Choroid plexus epithelial cell (primary cell): ENCODE results near the gene BCAN.

ENCODE experiments used
- DNase-seq: peaks from one replicate; pipeline ENCODE4 v3.0.0-alpha.2; 2010; ENCODE audit warnings: low read depth
- H3K4me3 ChIP-seq: 2 replicates; pipeline ENCODE4 v1.5.1; 2011; ENCODE audit warnings: low read depth, mild to moderate bottlenecking, control low read depth, low read length, moderate library complexity
- TF ChIP-seq, protein P1 (sequence below): conservative IDR thresholded peaks from 2 replicates; pipeline ENCODE4 v1.5.1; 2011; ENCODE audit warnings: low read depth, mild to moderate bottlenecking, control low read depth, inconsistent platforms, low read length, moderate library complexity

The BCAN gene

DNA sequence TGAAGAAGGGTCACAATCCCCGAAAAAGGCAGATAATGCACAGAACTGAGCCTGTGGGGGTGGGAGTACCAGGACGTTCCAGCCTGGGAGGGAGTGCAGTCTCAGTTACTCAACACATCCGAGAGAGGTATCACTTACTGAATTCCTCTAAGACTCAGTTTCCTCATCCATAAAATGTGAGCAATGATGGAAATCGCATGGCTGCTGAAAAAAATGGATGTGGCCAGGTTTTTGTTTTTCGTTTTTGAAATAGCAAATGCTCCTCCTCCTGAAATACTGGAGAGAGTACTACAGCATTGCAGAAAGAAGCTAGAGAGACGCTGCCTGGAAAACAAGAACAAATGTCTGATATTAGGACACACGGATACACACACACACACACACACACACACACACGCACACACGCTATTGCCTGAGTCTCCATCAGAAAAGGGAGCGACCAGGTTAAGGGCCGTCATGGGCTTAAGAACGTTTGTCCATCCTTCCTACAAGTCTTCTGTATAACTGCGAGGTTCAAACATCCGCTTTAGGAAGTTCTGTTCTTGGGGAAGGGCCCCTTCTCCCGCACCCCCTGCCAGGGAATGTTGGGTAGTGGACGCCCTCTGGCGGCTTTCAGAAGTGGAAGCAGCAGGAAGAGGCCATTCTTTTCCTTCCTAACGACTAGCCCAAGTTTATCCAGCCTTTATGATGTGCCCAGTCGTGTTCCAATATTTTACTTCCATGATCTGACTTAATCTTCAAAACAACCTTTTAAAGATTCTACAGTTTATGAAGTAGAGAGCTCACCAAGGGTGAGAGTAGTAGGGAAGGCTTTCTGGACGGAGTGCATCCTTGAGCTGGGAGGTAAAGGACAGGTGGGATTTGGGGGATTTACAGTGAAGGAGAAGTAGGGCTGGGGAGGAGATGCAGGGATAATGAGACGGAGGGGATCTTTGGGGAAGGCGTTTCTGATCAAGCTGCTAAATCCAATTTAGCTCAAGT is 36.0 kb downstream of the BCAN start:
- DNase-seq: peak; percentile 90
- peak overlapping the region; percentile 51 for H3K4me3 ChIP-seq
- TF ChIP-seq, protein P1, sequence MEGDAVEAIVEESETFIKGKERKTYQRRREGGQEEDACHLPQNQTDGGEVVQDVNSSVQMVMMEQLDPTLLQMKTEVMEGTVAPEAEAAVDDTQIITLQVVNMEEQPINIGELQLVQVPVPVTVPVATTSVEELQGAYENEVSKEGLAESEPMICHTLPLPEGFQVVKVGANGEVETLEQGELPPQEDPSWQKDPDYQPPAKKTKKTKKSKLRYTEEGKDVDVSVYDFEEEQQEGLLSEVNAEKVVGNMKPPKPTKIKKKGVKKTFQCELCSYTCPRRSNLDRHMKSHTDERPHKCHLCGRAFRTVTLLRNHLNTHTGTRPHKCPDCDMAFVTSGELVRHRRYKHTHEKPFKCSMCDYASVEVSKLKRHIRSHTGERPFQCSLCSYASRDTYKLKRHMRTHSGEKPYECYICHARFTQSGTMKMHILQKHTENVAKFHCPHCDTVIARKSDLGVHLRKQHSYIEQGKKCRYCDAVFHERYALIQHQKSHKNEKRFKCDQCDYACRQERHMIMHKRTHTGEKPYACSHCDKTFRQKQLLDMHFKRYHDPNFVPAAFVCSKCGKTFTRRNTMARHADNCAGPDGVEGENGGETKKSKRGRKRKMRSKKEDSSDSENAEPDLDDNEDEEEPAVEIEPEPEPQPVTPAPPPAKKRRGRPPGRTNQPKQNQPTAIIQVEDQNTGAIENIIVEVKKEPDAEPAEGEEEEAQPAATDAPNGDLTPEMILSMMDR: peak; percentile 97

DNA sequence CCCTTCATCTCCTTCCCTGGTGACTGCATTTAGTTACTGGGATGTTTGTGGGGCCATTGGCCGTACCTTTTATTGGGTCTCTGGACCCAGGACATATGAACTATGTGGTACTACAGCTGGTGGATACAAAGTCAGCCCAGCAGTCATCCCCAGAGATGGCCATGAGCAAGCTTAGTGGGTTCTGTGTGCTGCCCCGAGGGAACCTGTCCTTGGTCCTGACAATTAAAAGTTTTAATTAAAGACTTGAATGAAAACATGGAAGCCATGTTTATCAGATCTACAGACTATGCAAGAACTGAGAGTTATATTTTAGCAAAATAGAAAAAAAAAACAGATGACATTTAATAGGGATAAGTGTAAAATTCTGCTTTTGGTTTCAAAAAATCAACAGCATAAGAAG is 38.1 kb downstream of the BCAN start:
- TF ChIP-seq, protein P1: no peak
- no peak overlapping the region for H3K4me3 ChIP-seq
- no peak for DNase-seq

DNA sequence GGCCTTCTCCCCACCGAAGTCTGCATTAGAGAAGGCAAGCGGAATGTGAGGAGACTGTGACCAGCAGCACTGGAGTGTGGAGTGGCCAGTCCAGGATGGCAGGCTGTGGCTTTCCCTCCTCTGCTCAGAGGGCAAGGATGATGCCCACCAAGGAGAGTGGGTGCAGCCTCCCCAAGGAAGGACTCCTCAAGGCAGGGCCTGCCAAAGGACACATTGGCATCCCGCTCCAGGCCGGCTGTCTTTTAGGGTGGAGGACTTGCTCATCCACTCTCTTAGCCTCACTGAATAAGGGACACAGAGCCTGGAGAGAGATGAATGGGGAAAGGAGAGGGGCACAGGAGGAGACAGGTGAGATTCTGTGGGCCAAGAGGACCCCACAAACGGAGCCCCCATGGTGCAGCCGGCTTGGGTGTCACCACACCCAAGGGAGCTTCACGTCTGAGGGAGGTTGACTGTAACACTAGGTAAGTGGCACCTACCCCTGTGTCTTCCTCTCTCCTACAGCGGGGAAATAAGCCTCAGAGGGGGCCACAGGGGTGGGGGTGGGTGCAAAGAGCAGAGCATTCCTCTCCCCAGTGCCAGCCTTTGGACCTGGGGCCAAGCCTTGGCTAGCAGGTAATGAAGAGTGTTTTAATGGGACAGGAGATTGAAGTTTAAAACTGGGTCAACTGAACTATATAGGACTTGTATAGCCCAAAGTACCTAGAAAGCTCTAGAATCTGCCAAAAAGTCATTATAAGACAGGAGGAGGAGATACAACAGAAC is 39.5 kb downstream of the BCAN start:
- TF ChIP-seq, protein P1: no peak
- no peak for DNase-seq
- no peak overlapping the region for H3K4me3 ChIP-seq

DNA sequence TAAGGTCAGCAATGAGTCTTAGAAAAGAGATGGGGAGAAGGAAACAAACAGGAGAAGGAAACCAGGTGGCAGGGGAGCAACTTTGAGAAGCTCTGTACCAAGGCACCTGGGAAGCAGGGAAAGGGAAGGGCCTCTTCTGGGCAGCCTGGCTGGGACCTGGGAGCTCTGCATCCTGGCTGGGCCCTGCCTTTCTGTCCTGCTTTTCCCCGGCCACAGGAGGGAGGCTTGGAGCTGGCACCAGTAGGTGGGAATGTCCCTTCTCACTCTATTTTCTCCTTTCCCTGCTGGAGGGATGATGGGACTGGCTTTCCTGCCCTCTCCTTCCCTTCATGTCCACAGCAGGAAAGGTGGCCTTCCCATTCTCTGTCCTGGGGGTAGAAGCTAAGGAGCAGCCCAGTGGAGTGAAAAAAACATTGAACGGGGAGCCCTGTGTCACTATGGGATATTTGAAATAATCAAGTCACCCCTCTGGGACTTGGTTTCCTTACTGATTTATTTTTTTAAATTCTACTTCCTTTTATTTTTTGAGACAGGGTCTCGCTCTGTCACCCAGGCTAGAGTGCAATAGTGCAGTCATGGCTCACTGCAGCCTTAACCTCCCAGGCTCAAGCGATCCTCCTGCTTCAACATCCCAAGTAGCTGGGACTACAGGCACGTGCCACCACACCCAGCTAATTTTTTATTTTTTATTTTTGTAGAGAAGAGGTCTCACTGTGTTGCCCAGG is 40.4 kb downstream of the BCAN start:
- TF ChIP-seq, protein P1: peak; percentile 2
- no peak overlapping the region for H3K4me3 ChIP-seq
- no peak for DNase-seq

DNA sequence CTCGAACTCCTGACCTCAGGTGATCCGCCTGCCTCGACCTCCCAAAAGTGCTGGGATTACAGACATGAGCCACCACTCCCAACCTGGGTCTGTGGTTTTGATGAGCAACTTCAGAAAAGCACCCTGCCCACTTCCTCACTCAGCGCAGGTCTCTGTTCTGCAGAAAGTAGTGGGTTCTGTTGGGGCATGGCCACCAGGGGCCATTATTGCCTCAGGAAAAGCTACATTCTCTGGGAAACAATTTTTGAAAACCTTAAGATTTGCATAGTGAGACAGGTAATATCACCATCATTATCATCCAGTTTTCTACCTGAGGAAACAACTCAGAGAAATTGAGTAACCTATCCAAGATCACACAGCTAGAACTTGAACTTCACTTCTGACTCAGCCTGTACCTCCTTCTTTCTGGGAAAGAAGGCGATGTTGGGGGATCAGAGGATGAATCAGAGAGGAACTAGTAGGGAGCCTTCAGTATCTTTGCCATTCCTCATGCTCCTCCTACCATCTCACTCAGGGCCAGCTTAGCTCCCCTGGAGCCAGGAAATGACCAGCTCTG is 42.4 kb downstream of the BCAN start:
- TF ChIP-seq, protein P1: peak; percentile 42
- peak; percentile 50 for DNase-seq
- no peak overlapping the region for H3K4me3 ChIP-seq
